ENCODE results near the gene COQ8B. TPM values are rescaled to one million over a fixed set of nuclear protein-coding genes. Genes with fewer than 3 reads are reported as not detected.

COQ8B gene
- total RNA-seq, 1 donor from 2014 or later = 51.1 TPM

- Histone ChIP-seq H3K4me1 (no peaks in the 10 kb centered on the region), H3K27me3 (no peaks in the 10 kb centered on the region), H3K27ac (no peak overlapping the region), H3K36me3 (peaks cover 4 to 82% of the 10 kb centered on the region in 2 donors), H3K9me3 (no peaks in the 10 kb centered on the region), H3K4me3 (no peak overlapping the region)
- no peak for DNase-seq (ENCODE audit: extremely low spot score in 2 of 2)
- TF ChIP-seq CTCF (IDR thresholded peaks at IDR 0.05) (no peak), POLR2A (IDR thresholded peaks at IDR 0.05) (no peak), POLR2AphosphoS5 (IDR thresholded peaks at IDR 0.05; ENCODE audit: insufficient read depth in 1 of 2, low read depth in 1 of 2) (no peak)
- intact Hi-C loops (cut with DNase I) = no loop called here
Measured at GRCh38 chr19:40672573-40673299, 44.0 kb downstream of the COQ8B start.

- Histone ChIP-seq H3K36me3 (peaks cover 4 to 82% of the 10 kb centered on the region in 2 donors), H3K9me3 (no peaks in the 10 kb centered on the region), H3K4me3 (no peak overlapping the region), H3K27me3 (no peaks in the 10 kb centered on the region), H3K27ac (no peak overlapping the region), H3K4me1 (peaks cover 4% of the 10 kb centered on the region)
- intact Hi-C loops (cut with DNase I) = no loop called here
- TF ChIP-seq POLR2A (IDR thresholded peaks at IDR 0.05) = no peak
- no peak for TF ChIP-seq CTCF (IDR thresholded peaks at IDR 0.05)
- TF ChIP-seq POLR2AphosphoS5 (IDR thresholded peaks at IDR 0.05; ENCODE audit: insufficient read depth in 1 of 2, low read depth in 1 of 2) = no peak
- DNase-seq (ENCODE audit: extremely low spot score in 2 of 2) = no peak
Measured at GRCh38 chr19:40672038-40672437, 44.6 kb downstream of the COQ8B start.

GRCh38 chr19:40671404-40671803, 45.3 kb downstream of the COQ8B start:
- Histone ChIP-seq H3K36me3 (peaks cover 4 to 79% of the 10 kb centered on the region in 2 donors), H3K4me3 (no peak overlapping the region), H3K27me3 (no peaks in the 10 kb centered on the region), H3K9me3 (no peaks in the 10 kb centered on the region), H3K27ac (no peak overlapping the region), H3K4me1 (peaks cover 10% of the 10 kb centered on the region)
- TF ChIP-seq POLR2AphosphoS5 (IDR thresholded peaks at IDR 0.05; ENCODE audit: insufficient read depth in 1 of 2, low read depth in 1 of 2) (no peak), CTCF (IDR thresholded peaks at IDR 0.05) (no peak), POLR2A (IDR thresholded peaks at IDR 0.05) (no peak)
- intact Hi-C loops (cut with DNase I) = no loop called here
- no peak for DNase-seq (ENCODE audit: extremely low spot score in 2 of 2)

- H3K4me1 ChIP-seq = peaks cover 14% of the 10 kb centered on the region
- TF ChIP-seq POLR2A (IDR thresholded peaks at IDR 0.05) (no peak), CTCF (IDR thresholded peaks at IDR 0.05) (no peak), POLR2AphosphoS5 (IDR thresholded peaks at IDR 0.05; ENCODE audit: insufficient read depth in 1 of 2, low read depth in 1 of 2) (no peak)
- DNase-seq (ENCODE audit: extremely low spot score in 2 of 2) = no peak
- intact Hi-C loops (cut with DNase I) = no loop called here
- H3K27ac ChIP-seq = no peak overlapping the region
- no peak overlapping the region for H3K4me3 ChIP-seq
- no peaks in the 10 kb centered on the region for H3K27me3 ChIP-seq
- peaks cover 4 to 71% of the 10 kb centered on the region in 2 donors for H3K36me3 ChIP-seq
- no peaks in the 10 kb centered on the region for H3K9me3 ChIP-seq
Measured at GRCh38 chr19:40668991-40669614, 47.6 kb downstream of the COQ8B start.

GRCh38 chr19:40667602-40668001, 49.1 kb downstream of the COQ8B start:
- Histone ChIP-seq H3K27me3 (no peaks in the 10 kb centered on the region), H3K27ac (no peak overlapping the region), H3K4me3 (no peak overlapping the region), H3K9me3 (no peaks in the 10 kb centered on the region), H3K36me3 (peaks cover 4 to 59% of the 10 kb centered on the region in 2 donors), H3K4me1 (peaks cover 27% of the 10 kb centered on the region)
- intact Hi-C loops (cut with DNase I) = no loop called here
- no peak for TF ChIP-seq POLR2AphosphoS5 (IDR thresholded peaks at IDR 0.05; ENCODE audit: insufficient read depth in 1 of 2, low read depth in 1 of 2)
- no peak for DNase-seq (ENCODE audit: extremely low spot score in 2 of 2)
